Measurements from ENCODE around the gene ERC1. TPM values are rescaled to one million over a fixed set of nuclear protein-coding genes. Genes with fewer than 3 reads are reported as not detected.

Gene ERC1
- total RNA-seq, 4 donors from 2014 or later = 50.0 to 88.1 (median 59.7) TPM

DNA sequence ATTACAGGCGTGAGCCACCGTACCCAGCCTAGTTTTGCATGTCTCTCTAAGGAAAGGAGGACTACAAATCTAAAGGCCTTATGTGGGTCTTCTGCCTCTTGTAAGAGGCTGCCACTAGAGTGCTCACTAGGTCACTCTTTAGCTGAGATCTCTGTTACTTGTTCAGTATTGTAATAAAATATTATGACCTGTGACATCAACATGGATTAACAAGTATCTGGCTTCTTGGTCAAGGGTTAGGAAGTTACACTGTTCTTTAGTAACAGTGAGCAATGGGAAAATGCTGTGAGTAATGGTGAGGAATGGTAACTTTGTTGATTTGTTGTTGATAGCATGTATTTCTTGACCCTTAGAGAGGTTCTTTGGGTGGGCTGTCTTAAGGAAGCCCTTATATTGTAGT, 50.5 kb downstream of the ERC1 start:
- no peak for TF ChIP-seq POLR2AphosphoS5 (IDR thresholded peaks at IDR 0.05)
- TF ChIP-seq POLR2A (IDR thresholded peaks at IDR 0.05; ENCODE audit: low read depth) = no peak
- no peak for TF ChIP-seq EP300 (IDR thresholded peaks at IDR 0.05)
- TF ChIP-seq, protein P1, sequence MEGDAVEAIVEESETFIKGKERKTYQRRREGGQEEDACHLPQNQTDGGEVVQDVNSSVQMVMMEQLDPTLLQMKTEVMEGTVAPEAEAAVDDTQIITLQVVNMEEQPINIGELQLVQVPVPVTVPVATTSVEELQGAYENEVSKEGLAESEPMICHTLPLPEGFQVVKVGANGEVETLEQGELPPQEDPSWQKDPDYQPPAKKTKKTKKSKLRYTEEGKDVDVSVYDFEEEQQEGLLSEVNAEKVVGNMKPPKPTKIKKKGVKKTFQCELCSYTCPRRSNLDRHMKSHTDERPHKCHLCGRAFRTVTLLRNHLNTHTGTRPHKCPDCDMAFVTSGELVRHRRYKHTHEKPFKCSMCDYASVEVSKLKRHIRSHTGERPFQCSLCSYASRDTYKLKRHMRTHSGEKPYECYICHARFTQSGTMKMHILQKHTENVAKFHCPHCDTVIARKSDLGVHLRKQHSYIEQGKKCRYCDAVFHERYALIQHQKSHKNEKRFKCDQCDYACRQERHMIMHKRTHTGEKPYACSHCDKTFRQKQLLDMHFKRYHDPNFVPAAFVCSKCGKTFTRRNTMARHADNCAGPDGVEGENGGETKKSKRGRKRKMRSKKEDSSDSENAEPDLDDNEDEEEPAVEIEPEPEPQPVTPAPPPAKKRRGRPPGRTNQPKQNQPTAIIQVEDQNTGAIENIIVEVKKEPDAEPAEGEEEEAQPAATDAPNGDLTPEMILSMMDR (IDR thresholded peaks at IDR 0.05) = no peak
- 94% methylated on average over 2 of the region's 2 CpGs for WGBS
- Histone ChIP-seq H3K36me3 (peaks cover 0 to 5% (median 0%) of the 10 kb centered on the region in 4 donors), H3K27ac (replicated peaks in 1 of 4) (no peak overlapping the region), H3K9me3 (no peaks in the 10 kb centered on the region), H3K27me3 (no peaks in the 10 kb centered on the region), H3K4me1 (peaks cover 0 to 12% (median 6%) of the 10 kb centered on the region in 4 donors), H3K4me3 (no peak overlapping the region)
- DNase-seq (ENCODE audit: extremely low spot score) = no peak
- intact Hi-C loops (cut with DNase I) = no loop called here

DNA sequence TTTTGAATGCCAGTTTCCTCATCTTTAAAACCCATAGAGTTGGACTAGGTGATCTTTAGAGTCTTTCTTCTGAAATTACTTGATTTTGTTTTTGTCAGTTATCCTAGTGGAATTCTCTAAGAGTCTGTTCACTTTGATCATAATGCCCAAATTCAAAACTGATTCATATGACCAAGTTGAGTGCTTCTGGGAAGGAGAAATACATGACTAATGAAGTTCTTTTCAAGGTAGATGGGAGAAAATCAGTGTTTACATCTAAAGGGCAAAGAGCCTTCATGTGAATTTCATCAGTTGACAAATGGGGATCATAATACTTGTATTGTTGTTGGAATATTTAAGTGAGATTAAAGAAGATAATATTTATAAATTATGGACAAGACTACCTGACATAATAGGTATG, 53.2 kb downstream of the ERC1 start:
- no peak for DNase-seq (ENCODE audit: extremely low spot score)
- Histone ChIP-seq H3K36me3 (peaks cover 0 to 5% (median 0%) of the 10 kb centered on the region in 4 donors), H3K4me3 (no peak overlapping the region), H3K9me3 (no peaks in the 10 kb centered on the region), H3K27ac (replicated peaks in 1 of 4) (no peak overlapping the region), H3K4me1 (peaks cover 13 to 24% (median 19%) of the 10 kb centered on the region in 4 donors), H3K27me3 (no peaks in the 10 kb centered on the region)
- intact Hi-C loops (cut with DNase I) = no loop called here
- TF ChIP-seq POLR2AphosphoS5 (IDR thresholded peaks at IDR 0.05) = no peak
- TF ChIP-seq, protein P1 (IDR thresholded peaks at IDR 0.05) = no peak
- no peak for TF ChIP-seq POLR2A (IDR thresholded peaks at IDR 0.05; ENCODE audit: low read depth)
- TF ChIP-seq EP300 (IDR thresholded peaks at IDR 0.05) = no peak

DNA sequence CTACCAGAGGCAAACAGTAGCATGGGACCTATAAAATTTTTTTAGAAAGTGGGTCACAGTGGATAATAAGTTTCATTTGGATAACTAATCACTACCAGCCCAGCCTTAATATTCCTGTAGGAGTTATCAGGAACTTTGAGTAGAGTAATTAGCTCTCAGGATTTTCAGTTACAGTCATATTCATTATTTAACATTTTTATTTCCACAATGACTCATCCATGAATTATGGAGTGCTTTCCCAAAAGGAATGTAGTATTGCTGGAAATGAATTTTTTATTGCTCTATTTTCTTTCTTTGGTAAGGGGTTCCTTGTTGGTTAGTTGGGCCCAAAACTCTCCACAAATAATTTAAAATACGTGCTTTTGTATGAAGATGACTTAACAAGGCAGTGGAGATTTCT, 53.7 kb downstream of the ERC1 start:
- no peak for DNase-seq (ENCODE audit: extremely low spot score)
- Histone ChIP-seq H3K27me3 (no peaks in the 10 kb centered on the region), H3K36me3 (peaks cover 0 to 5% (median 0%) of the 10 kb centered on the region in 4 donors), H3K27ac (replicated peaks in 1 of 4) (no peak overlapping the region), H3K4me3 (no peak overlapping the region), H3K9me3 (no peaks in the 10 kb centered on the region), H3K4me1 (peaks cover 13 to 24% (median 20%) of the 10 kb centered on the region in 4 donors)
- intact Hi-C loops (cut with DNase I) = no loop called here
- TF ChIP-seq POLR2A (IDR thresholded peaks at IDR 0.05; ENCODE audit: low read depth) (no peak), POLR2AphosphoS5 (IDR thresholded peaks at IDR 0.05) (no peak), EP300 (IDR thresholded peaks at IDR 0.05) (no peak)
- TF ChIP-seq, protein P1 (IDR thresholded peaks at IDR 0.05) = no peak
- 85% methylated on average over 1 of the region's 1 CpG for WGBS

DNA sequence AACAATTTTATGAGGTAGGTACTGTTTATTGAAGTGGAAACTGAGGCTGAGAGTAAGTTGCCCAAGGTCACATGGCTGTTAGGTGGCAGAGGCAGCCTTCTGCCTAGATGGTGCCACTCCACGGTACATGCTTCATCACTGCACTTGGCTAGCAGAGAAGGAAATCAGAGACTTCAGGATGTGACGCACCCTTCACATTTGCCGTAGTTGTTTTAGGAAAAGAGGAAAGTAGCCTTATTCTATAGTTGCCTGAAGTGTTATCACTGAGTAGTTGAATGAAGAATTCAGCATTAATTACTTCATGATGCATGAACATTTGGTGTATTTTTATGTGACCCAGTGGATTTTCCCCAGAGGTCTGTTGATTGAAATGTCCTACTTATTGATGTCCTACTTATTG, 55.7 kb downstream of the ERC1 start:
- DNase-seq (ENCODE audit: extremely low spot score) = no peak
- WGBS = 81% methylated on average over 3 of the region's 3 CpGs
- no peak overlapping the region for H3K4me3 ChIP-seq
- no peak overlapping the region for H3K27ac ChIP-seq (replicated peaks in 1 of 4)
- no peak for TF ChIP-seq POLR2AphosphoS5 (IDR thresholded peaks at IDR 0.05)
- TF ChIP-seq EP300 (IDR thresholded peaks at IDR 0.05) = no peak
- TF ChIP-seq, protein P1 (IDR thresholded peaks at IDR 0.05) = no peak
- no peak for TF ChIP-seq POLR2A (IDR thresholded peaks at IDR 0.05; ENCODE audit: low read depth)
- peaks cover 13 to 30% (median 20%) of the 10 kb centered on the region in 4 donors for H3K4me1 ChIP-seq
- no peaks in the 10 kb centered on the region for H3K36me3 ChIP-seq
- H3K9me3 ChIP-seq = no peaks in the 10 kb centered on the region
- intact Hi-C loops (cut with DNase I) = no loop called here
- H3K27me3 ChIP-seq = no peaks in the 10 kb centered on the region

Data from esophagus muscularis mucosa (tissue), 4 donors.